ENCODE data around the gene ATXN7. TPM values are rescaled to one million over a fixed set of nuclear protein-coding genes. Genes with fewer than 3 reads are reported as not detected.

The ATXN7 gene
- total and polyA plus RNA-seq, 4 donors, result 4.8 to 46.6 (median 18.0) TPM

DNA sequence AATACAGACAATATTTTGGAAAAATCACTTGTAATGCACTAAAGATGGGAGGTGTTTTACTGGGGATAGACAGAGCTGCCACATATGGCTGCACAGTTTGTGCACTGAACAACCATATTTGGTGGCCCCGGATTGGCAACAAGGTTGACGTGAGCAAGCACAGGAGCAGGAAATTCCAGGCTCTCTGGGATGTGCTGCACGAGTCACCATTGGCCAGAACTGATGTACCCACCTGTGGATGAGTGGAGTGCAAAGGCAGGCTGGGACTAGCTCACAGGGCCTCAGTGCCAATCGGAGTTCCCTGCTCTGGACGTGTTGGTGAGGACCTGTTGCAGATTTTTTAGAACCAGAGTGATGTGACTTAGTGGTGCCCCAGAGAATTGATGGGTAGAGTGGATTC lies 90.5 kb downstream of the ATXN7 start:
- no peak for ATAC-seq (ENCODE audit: insufficient read depth, low FRiP score)
- H3K4me1 ChIP-seq (ENCODE audit: control insufficient read depth in 5 of 5, insufficient read depth in 5 of 5, low read length in 5 of 5), result peaks cover 4 to 20% (median 13%) of the 10 kb centered on the region in 5 donors
- TF ChIP-seq, protein P1, sequence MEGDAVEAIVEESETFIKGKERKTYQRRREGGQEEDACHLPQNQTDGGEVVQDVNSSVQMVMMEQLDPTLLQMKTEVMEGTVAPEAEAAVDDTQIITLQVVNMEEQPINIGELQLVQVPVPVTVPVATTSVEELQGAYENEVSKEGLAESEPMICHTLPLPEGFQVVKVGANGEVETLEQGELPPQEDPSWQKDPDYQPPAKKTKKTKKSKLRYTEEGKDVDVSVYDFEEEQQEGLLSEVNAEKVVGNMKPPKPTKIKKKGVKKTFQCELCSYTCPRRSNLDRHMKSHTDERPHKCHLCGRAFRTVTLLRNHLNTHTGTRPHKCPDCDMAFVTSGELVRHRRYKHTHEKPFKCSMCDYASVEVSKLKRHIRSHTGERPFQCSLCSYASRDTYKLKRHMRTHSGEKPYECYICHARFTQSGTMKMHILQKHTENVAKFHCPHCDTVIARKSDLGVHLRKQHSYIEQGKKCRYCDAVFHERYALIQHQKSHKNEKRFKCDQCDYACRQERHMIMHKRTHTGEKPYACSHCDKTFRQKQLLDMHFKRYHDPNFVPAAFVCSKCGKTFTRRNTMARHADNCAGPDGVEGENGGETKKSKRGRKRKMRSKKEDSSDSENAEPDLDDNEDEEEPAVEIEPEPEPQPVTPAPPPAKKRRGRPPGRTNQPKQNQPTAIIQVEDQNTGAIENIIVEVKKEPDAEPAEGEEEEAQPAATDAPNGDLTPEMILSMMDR (IDR thresholded peaks at IDR 0.05; ENCODE audit: control extremely low read depth, extremely low read depth), result no peak
- H3K9ac ChIP-seq (ENCODE audit: insufficient read depth in 1 of 2, low read length in 2 of 2), result no peak overlapping the region
- H3K36me3 ChIP-seq (ENCODE audit: control insufficient read depth in 4 of 4, insufficient read depth in 4 of 4, low read length in 4 of 4), result peaks cover 5 to 11% (median 8%) of the 10 kb centered on the region in 4 donors
- H3K9me3 ChIP-seq (ENCODE audit: control insufficient read depth in 4 of 4, insufficient read depth in 3 of 4, low read length in 3 of 4), result no peaks in the 10 kb centered on the region
- WGBS, 2 donors, result 90 to 93% methylated on average over 5 of the region's 5 CpGs
- no peak overlapping the region for H3K4me3 ChIP-seq
- no peak overlapping the region for H3K27ac ChIP-seq (ENCODE audit: low read depth in 1 of 2, low read length in 1 of 2)
- H3K27me3 ChIP-seq (ENCODE audit: control insufficient read depth in 3 of 3, insufficient read depth in 3 of 3, low read length in 2 of 3), result no peaks in the 10 kb centered on the region
- DNase-seq, result no peak

DNA sequence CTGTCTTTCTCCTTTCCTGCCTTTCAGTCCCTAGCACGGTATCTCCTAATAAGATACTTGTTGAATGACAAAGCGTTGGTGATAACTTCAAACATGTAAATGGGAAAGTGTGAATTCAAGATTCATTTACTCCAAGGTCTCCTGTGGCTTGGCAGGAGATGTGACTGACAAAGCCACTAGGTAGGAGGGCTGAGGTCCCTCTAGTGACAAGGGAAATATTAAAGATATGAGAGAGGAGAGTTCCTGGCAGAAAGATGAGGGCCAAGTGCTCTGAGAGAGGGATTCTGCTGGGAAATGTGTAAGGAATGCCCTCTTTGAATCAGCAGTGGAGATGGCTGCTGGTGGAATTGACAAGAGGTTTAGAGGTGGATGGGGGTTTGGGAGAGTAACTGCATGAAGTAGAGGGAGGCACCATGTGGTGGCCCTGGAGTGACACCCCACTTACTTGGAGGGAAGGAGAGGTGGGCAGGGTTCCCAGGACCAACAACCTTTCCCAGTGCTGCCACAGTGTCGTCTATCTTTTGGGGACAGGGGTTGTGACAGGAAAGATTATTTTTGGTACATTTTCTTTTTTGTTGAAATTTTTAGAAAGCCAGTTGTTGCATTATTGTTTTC lies 91.5 kb downstream of the ATXN7 start:
- H3K9ac ChIP-seq (ENCODE audit: insufficient read depth in 1 of 2, low read length in 2 of 2), result no peak overlapping the region
- H3K27me3 ChIP-seq (ENCODE audit: control insufficient read depth in 3 of 3, insufficient read depth in 3 of 3, low read length in 2 of 3), result no peaks in the 10 kb centered on the region
- H3K9me3 ChIP-seq (ENCODE audit: control insufficient read depth in 4 of 4, insufficient read depth in 3 of 4, low read length in 3 of 4), result no peaks in the 10 kb centered on the region
- DNase-seq, result no peak
- no peak overlapping the region for H3K27ac ChIP-seq (ENCODE audit: low read depth in 1 of 2, low read length in 1 of 2)
- ATAC-seq (ENCODE audit: insufficient read depth, low FRiP score), result no peak
- H3K4me3 ChIP-seq, result no peak overlapping the region
- H3K4me1 ChIP-seq (ENCODE audit: control insufficient read depth in 5 of 5, insufficient read depth in 5 of 5, low read length in 5 of 5), result peaks cover 7 to 21% (median 11%) of the 10 kb centered on the region in 5 donors
- 92 to 96% methylated on average over 3 of the region's 3 CpGs for WGBS, 2 donors
- TF ChIP-seq, protein P1 (IDR thresholded peaks at IDR 0.05; ENCODE audit: control extremely low read depth, extremely low read depth), result no peak
- H3K36me3 ChIP-seq (ENCODE audit: control insufficient read depth in 4 of 4, insufficient read depth in 4 of 4, low read length in 4 of 4), result peaks cover 5 to 11% (median 8%) of the 10 kb centered on the region in 4 donors

DNA sequence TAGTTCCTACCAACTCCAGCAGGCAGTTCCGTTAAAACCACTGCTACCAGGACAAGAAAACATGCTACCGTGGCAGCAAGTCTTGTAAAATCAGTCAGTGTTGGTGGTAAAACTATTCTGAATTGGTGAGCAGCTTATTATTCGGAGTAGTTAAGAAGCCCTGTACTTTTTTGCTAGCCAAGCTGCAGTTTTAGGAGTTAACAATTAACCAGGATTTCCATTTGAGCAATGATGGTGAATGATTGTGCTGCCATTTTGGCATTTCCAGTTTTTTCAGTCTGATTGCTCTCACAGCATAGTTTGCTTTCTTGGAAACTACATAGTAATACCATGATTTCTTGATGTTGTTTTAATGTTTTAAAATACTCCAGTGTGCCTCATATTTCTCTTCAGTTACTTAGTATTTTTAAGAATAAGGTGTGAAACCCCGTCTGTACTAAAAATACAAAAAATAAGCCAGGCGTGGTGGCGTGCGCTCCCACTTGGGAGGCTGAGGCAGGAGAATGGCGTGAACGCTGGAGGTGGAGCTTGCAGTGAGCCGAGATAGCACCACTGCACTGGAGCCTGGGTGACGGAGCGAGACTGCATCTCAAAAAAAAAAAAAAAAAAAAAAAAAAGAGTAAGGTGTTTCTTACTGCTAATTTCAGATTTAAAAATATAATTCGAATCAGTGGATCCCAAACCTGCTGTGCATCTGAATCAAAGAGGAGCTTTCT lies 92.3 kb downstream of the ATXN7 start:
- ATAC-seq (ENCODE audit: insufficient read depth, low FRiP score), result no peak
- H3K36me3 ChIP-seq (ENCODE audit: control insufficient read depth in 4 of 4, insufficient read depth in 4 of 4, low read length in 4 of 4), result peaks cover 5 to 11% (median 8%) of the 10 kb centered on the region in 4 donors
- no peak overlapping the region for H3K27ac ChIP-seq (ENCODE audit: low read depth in 1 of 2, low read length in 1 of 2)
- 96% methylated on average over 13 of the region's 13 CpGs for WGBS, 2 donors
- peaks cover 7 to 19% (median 11%) of the 10 kb centered on the region in 5 donors for H3K4me1 ChIP-seq (ENCODE audit: control insufficient read depth in 5 of 5, insufficient read depth in 5 of 5, low read length in 5 of 5)
- TF ChIP-seq, protein P1 (IDR thresholded peaks at IDR 0.05; ENCODE audit: control extremely low read depth, extremely low read depth), result no peak
- no peak overlapping the region for H3K9ac ChIP-seq (ENCODE audit: insufficient read depth in 1 of 2, low read length in 2 of 2)
- no peaks in the 10 kb centered on the region for H3K27me3 ChIP-seq (ENCODE audit: control insufficient read depth in 3 of 3, insufficient read depth in 3 of 3, low read length in 2 of 3)
- H3K9me3 ChIP-seq (ENCODE audit: control insufficient read depth in 4 of 4, insufficient read depth in 3 of 4, low read length in 3 of 4), result no peaks in the 10 kb centered on the region
- no peak for DNase-seq
- H3K4me3 ChIP-seq, result no peak overlapping the region
